GM12878 (cell line): Measurements from ENCODE around the gene VDR. TPM values are rescaled to one million over a fixed set of nuclear protein-coding genes. Genes with fewer than 3 reads are reported as not detected.

Experiments
- ATAC-seq: fragments of 200-7000 bp; cut with Tn5 transposase; 3 replicates; pipeline ENCODE4 v1.9.1; 2020; ENCODE audit warnings: mild to moderate bottlenecking, moderate library complexity
- BruUV-seq: library from RNA; stranded (reverse); fragments of 400-500 nt; replicated peaks from 2 replicates; lab custom pipeline; 2021; lab: Mats Ljungman, UMichigan
- CTCF ChIA-PET: fragments of 300-600 bp; sonication (Branson Sonifier 250); formaldehyde crosslinking; extraction: SDS; loops from one replicate; lab custom pipeline; 2021; ENCODE audit warnings: inconsistent platforms; lab: Yijun Ruan, JAX
- POLR2A ChIA-PET: fragments of 350-600 bp; formaldehyde crosslinking; extraction: SDS; loops from one replicate; lab custom pipeline; 2021; ENCODE audit warnings: inconsistent platforms; lab: Charles Lee
- RAD21 ChIA-PET: fragments of 300-600 bp; sonication (Branson Sonifier 250); formaldehyde crosslinking; loops from one replicate; lab custom pipeline; 2023; ENCODE audit warnings: antibody characterized with exemption; ENCODE audit not compliant: unreplicated experiment; lab: Charles Lee
- SMC1A ChIA-PET: fragments of 300-600 bp; sonication (Branson Sonifier 250); formaldehyde crosslinking; loops from one replicate; lab custom pipeline; 2023; ENCODE audit not compliant: unreplicated experiment, uncharacterized antibody; lab: Charles Lee
- DNase-seq: peaks from one replicate; pipeline ENCODE4 v3.0.0-alpha.2; 2011; ENCODE audit warnings: low read depth, low spot score
- FAIRE-seq: peaks from 3 replicates; lab custom pipeline; 2011; peaks lifted over from hg19 to GRCh38; lab: Jason Lieb, UNC
- H2AFZ ChIP-seq: 2 replicates; pipeline ENCODE4 v1.6.0; 2011; ENCODE audit warnings: low read depth, low read length, control low read depth; ENCODE audit not compliant: control insufficient read depth
- H3K27ac ChIP-seq: 2 replicates; pipeline ENCODE4 v1.5.1; 2011; ENCODE audit warnings: control low read depth; ENCODE audit not compliant: control insufficient read depth, insufficient read depth
- H3K27me3 ChIP-seq, 2 experiments: replicated peaks in 1 of 2; 2 replicates each; pipeline versions ENCODE4 v1.6.0 to v1.6.1; 2011; ENCODE audit warnings: low read length in 1 of 2; ENCODE audit not compliant: control insufficient read depth in 2 of 2, insufficient read depth in 2 of 2
- H3K36me3 ChIP-seq, 2 experiments: 2 replicates each; pipeline ENCODE4 v1.5.1; 2011; ENCODE audit warnings: low read length in 1 of 2; ENCODE audit not compliant: control insufficient read depth in 2 of 2, insufficient read depth in 2 of 2
- H3K4me1 ChIP-seq: 2 replicates; pipeline ENCODE4 v1.6.1; 2011; ENCODE audit warnings: mild to moderate bottlenecking, low read length, moderate library complexity, mixed read lengths; ENCODE audit not compliant: control insufficient read depth, insufficient read depth
- H3K4me2 ChIP-seq: 2 replicates; pipeline ENCODE4 v1.6.0; 2011; ENCODE audit warnings: control low read depth; ENCODE audit not compliant: control insufficient read depth, insufficient read depth
- H3K4me3 ChIP-seq: fragments of 200-600 bp; sonication (generic); 2 replicates; pipeline ENCODE4 v1.5.1; 2016
- H3K79me2 ChIP-seq: 2 replicates; pipeline ENCODE4 v1.6.0; 2011; ENCODE audit warnings: low read length; ENCODE audit not compliant: control insufficient read depth, insufficient read depth
- H3K9ac ChIP-seq: 2 replicates; pipeline ENCODE4 v1.8.0; 2011; ENCODE audit warnings: low read length, control low read depth, mixed read lengths; ENCODE audit not compliant: control insufficient read depth, insufficient read depth
- H3K9me3 ChIP-seq: replicated peaks from 3 replicates; pipeline ENCODE4 v1.5.1; 2011; ENCODE audit warnings: mild to moderate bottlenecking, low read length; ENCODE audit not compliant: control insufficient read depth, insufficient read depth
- H4K20me1 ChIP-seq: 2 replicates; pipeline ENCODE4 v1.6.0; 2011; ENCODE audit not compliant: control insufficient read depth, insufficient read depth
- BCL11A ChIP-seq: IDR thresholded peaks from 2 replicates; pipeline ENCODE4 v1.6.1; 2011; ENCODE audit warnings: low read depth, low read length
- DPF2 ChIP-seq: fragments of 450-650 bp; IDR thresholded peaks from 2 replicates; pipeline ENCODE4 v1.6.1; 2017; ENCODE audit warnings: mild to moderate bottlenecking
- IRF4 ChIP-seq: IDR thresholded peaks from 2 replicates; pipeline ENCODE4 v1.6.1; 2011; ENCODE audit warnings: low read depth, low read length
- MTA3 ChIP-seq: IDR thresholded peaks from 2 replicates; pipeline ENCODE4 v1.6.1; 2012; ENCODE audit warnings: low read length, inconsistent platforms, borderline replicate concordance
- NR2F1 ChIP-seq: fragments of 450-650 bp; conservative IDR thresholded peaks from 2 replicates; pipeline ENCODE4 v1.6.1; 2017; ENCODE audit warnings: mild to moderate bottlenecking
- POU2F2 ChIP-seq: IDR thresholded peaks from 3 replicates; pipeline ENCODE4 v1.6.1; 2011; ENCODE audit warnings: low read depth, mild to moderate bottlenecking, low read length, borderline replicate concordance
- RAD21 ChIP-seq: IDR thresholded peaks from 2 replicates; pipeline ENCODE4 v1.6.1; 2011; ENCODE audit warnings: mild to moderate bottlenecking, low read depth, low read length, moderate library complexity; ENCODE audit not compliant: insufficient read depth
- RAD51 ChIP-seq: fragments of 450-650 bp; IDR thresholded peaks from 2 replicates; pipeline ENCODE4 v1.6.1; 2016; ENCODE audit warnings: moderate library complexity, mild to moderate bottlenecking, inconsistent platforms
- WGBS: methylation state at CpG from one replicate; pipeline ENCODE4 v1.1.6; 2016; ENCODE audit warnings: low lambda C conversion rate; ENCODE audit not compliant: insufficient replicate concordance, insufficient coverage; ENCODE audit errors: missing lambda C conversion rate; 5-methylcytosine and 5-hydroxymethylcytosine counted together
- in situ Hi-C: fragments of 300-500 bp; cut with MboI; formaldehyde crosslinking; loops from 9 replicates; pipeline ENCODE4 v1.14.3; 2018; ENCODE audit warnings: mixed read lengths
- intact Hi-C: fragments of 100-400 bp; cut with micrococcal nuclease; formaldehyde crosslinking; loops from one replicate; pipeline ENCODE4 v1.14.2; 2022; ENCODE audit not compliant: unreplicated experiment
- polyA plus RNA-seq, 11 experiments: library from polyadenylated mRNA; depleted of rRNA in 4 of 11; unstranded in 6 of 11; stranded (reverse) in 5 of 11; fragments of >200 nt; fragmentation: Nextera tagmentation in 4 of 11; fragmentation: Illumina TruSeq in 1 of 11; extraction: Ambion mirVana in 4 of 11; extraction: Trizol in 1 of 11; gene quantifications; 1 replicate in 1 of 11; 2 replicates in 10 of 11; pipeline versions ENCODE4 v1.2.1 to v1.2.3, GENCODE V29; 2011 to 2016; ENCODE audit warnings: inconsistent platforms in 2 of 11, missing spikeins in 2 of 11, low read depth in 1 of 11
- total RNA-seq, 4 experiments: library from RNA; depleted of rRNA in 3 of 4; stranded (reverse); fragments of >200 nt in 3 of 4; fragmentation: Illumina TruSeq in 1 of 4; extraction: Trizol in 1 of 4; gene quantifications; 2 replicates each; pipeline versions ENCODE4 v1.2.1 to v1.2.3, GENCODE V29; 2013 to 2021
- TF ChIP-seq, protein P1 (sequence below): IDR thresholded peaks from 2 replicates; pipeline ENCODE4 v1.6.1; 2012; ENCODE audit warnings: low read depth, low read length, improper control_type of control experiment
- TF ChIP-seq, protein P2 (sequence below): fragments of 450-650 bp; IDR thresholded peaks from 2 replicates; pipeline ENCODE4 v1.6.1; 2017; ENCODE audit warnings: antibody characterized with exemption, mild to moderate bottlenecking, moderate library complexity
- TF ChIP-seq, protein P3 (sequence below): fragments of 450-650 bp; IDR thresholded peaks from 2 replicates; pipeline ENCODE4 v1.6.1; 2018; ENCODE audit warnings: mild to moderate bottlenecking, low read depth, moderate library complexity; ENCODE audit not compliant: partially characterized antibody
- TF ChIP-seq, protein P4 (sequence below): fragments of 450-650 bp; IDR thresholded peaks from 2 replicates; pipeline ENCODE4 v1.6.1; 2016; ENCODE audit warnings: mild to moderate bottlenecking
- TF ChIP-seq, protein P5 (sequence below): fragments of 450-650 bp; IDR thresholded peaks from 2 replicates; pipeline ENCODE4 v1.6.1; 2017; ENCODE audit warnings: mild to moderate bottlenecking

Gene VDR
- total and polyA plus RNA-seq, 10 of the 15 experiments (the other 5 are each of a cell fraction or from before 2014, with no cell fraction given) = 0.27 to 7.9 (median 3.0) TPM

DNA sequence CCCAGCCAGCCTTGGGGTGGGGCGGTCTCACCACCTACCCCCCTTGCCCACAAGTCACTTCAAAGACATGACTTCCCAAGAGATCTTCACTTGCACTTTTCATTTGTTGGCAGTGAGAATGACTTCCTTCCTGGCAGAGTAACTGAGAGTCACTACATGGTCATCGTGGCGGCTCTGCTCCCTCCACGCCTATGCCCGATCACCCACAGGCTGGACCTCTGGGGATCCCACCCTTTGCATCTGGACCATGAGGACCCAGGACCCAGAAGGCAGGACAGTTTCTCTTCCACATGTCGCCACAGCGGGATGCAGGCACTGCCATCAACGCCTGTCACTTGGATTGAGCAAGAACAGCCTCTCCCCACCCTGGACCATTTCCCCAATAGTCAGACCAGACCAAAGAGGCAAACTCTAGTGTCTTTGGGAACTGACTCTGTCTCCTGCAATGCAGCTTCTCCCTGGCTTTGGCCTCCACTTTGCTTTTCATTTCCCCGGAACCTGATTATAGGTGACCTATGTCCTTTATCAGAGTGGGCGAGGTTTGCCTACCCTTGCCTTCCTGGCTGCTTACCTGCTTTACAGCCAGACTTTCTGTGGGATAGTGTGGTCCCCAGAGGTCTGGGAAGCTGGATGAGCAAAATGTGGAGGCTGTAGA is 3.6 kb downstream of the VDR start:
- Histone ChIP-seq H3K79me2 (no peaks in the 10 kb centered on the region), H3K4me1 (peaks cover 30% of the 10 kb centered on the region), H3K9me3 (no peaks in the 10 kb centered on the region), H3K36me3 (no peaks in the 10 kb centered on the region), H3K4me2 (no peak overlapping the region), H2AFZ (no peak overlapping the region), H4K20me1 (no peaks in the 10 kb centered on the region), H3K9ac (no peak overlapping the region), H3K27me3 (peaks cover 4 to 5% of the 10 kb centered on the region in 2 experiments; a peak in 1 of 4 replicates), H3K27ac (no peak overlapping the region), H3K4me3 (no peak overlapping the region)
- BruUV-seq = no TSS peak
- intact Hi-C loops = loop anchor here (5.0 kb wide), 1 partner anchor 46 kb away; no protein-coding TSS in a partner anchor
- in situ Hi-C loops = no loop called here
- RAD21 ChIA-PET = interaction anchor here (2.1 to 4.3 kb wide), 2 partner anchors 16 to 33 kb away, joined by 10 to 28 read pairs; no protein-coding TSS in a partner anchor
- DNase-seq (no peak), FAIRE-seq (no peak), ATAC-seq (no peak)
- WGBS = 84% methylated on average over 10 of the region's 10 CpGs
- POLR2A ChIA-PET = interaction anchor here (1.0 to 1.4 kb wide), 2 partner anchors 14 to 21 kb away, joined by 3 read pairs; no protein-coding TSS in a partner anchor
- SMC1A ChIA-PET = interaction anchor here (1.4 to 3.9 kb wide), 3 partner anchors 11 to 21 kb away, joined by 3 to 21 read pairs (median 17); no protein-coding TSS in a partner anchor
- CTCF ChIA-PET = interaction anchor here (1.1 to 4.4 kb wide), 12 partner anchors 11 to 65 kb away, joined by 3 to 28 read pairs (median 9); partner anchors contain the start of gene TMEM106C
- TF ChIP-seq, protein P1, sequence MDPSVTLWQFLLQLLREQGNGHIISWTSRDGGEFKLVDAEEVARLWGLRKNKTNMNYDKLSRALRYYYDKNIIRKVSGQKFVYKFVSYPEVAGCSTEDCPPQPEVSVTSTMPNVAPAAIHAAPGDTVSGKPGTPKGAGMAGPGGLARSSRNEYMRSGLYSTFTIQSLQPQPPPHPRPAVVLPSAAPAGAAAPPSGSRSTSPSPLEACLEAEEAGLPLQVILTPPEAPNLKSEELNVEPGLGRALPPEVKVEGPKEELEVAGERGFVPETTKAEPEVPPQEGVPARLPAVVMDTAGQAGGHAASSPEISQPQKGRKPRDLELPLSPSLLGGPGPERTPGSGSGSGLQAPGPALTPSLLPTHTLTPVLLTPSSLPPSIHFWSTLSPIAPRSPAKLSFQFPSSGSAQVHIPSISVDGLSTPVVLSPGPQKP = no peak
- TF ChIP-seq, protein P2, sequence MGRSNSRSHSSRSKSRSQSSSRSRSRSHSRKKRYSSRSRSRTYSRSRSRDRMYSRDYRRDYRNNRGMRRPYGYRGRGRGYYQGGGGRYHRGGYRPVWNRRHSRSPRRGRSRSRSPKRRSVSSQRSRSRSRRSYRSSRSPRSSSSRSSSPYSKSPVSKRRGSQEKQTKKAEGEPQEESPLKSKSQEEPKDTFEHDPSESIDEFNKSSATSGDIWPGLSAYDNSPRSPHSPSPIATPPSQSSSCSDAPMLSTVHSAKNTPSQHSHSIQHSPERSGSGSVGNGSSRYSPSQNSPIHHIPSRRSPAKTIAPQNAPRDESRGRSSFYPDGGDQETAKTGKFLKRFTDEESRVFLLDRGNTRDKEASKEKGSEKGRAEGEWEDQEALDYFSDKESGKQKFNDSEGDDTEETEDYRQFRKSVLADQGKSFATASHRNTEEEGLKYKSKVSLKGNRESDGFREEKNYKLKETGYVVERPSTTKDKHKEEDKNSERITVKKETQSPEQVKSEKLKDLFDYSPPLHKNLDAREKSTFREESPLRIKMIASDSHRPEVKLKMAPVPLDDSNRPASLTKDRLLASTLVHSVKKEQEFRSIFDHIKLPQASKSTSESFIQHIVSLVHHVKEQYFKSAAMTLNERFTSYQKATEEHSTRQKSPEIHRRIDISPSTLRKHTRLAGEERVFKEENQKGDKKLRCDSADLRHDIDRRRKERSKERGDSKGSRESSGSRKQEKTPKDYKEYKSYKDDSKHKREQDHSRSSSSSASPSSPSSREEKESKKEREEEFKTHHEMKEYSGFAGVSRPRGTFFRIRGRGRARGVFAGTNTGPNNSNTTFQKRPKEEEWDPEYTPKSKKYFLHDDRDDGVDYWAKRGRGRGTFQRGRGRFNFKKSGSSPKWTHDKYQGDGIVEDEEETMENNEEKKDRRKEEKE = no peak
- TF ChIP-seq RAD51 (no peak), NR2F1 (no peak), BCL11A (no peak), MTA3 (no peak), POU2F2 (no peak), IRF4 (no peak), RAD21 (no peak), DPF2 (no peak)
- TF ChIP-seq, protein P3, sequence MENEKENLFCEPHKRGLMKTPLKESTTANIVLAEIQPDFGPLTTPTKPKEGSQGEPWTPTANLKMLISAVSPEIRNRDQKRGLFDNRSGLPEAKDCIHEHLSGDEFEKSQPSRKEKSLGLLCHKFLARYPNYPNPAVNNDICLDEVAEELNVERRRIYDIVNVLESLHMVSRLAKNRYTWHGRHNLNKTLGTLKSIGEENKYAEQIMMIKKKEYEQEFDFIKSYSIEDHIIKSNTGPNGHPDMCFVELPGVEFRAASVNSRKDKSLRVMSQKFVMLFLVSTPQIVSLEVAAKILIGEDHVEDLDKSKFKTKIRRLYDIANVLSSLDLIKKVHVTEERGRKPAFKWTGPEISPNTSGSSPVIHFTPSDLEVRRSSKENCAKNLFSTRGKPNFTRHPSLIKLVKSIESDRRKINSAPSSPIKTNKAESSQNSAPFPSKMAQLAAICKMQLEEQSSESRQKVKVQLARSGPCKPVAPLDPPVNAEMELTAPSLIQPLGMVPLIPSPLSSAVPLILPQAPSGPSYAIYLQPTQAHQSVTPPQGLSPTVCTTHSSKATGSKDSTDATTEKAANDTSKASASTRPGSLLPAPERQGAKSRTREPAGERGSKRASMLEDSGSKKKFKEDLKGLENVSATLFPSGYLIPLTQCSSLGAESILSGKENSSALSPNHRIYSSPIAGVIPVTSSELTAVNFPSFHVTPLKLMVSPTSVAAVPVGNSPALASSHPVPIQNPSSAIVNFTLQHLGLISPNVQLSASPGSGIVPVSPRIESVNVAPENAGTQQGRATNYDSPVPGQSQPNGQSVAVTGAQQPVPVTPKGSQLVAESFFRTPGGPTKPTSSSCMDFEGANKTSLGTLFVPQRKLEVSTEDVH = no peak
- TF ChIP-seq, protein P4, sequence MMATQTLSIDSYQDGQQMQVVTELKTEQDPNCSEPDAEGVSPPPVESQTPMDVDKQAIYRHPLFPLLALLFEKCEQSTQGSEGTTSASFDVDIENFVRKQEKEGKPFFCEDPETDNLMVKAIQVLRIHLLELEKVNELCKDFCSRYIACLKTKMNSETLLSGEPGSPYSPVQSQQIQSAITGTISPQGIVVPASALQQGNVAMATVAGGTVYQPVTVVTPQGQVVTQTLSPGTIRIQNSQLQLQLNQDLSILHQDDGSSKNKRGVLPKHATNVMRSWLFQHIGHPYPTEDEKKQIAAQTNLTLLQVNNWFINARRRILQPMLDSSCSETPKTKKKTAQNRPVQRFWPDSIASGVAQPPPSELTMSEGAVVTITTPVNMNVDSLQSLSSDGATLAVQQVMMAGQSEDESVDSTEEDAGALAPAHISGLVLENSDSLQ = no peak
- TF ChIP-seq, protein P5, sequence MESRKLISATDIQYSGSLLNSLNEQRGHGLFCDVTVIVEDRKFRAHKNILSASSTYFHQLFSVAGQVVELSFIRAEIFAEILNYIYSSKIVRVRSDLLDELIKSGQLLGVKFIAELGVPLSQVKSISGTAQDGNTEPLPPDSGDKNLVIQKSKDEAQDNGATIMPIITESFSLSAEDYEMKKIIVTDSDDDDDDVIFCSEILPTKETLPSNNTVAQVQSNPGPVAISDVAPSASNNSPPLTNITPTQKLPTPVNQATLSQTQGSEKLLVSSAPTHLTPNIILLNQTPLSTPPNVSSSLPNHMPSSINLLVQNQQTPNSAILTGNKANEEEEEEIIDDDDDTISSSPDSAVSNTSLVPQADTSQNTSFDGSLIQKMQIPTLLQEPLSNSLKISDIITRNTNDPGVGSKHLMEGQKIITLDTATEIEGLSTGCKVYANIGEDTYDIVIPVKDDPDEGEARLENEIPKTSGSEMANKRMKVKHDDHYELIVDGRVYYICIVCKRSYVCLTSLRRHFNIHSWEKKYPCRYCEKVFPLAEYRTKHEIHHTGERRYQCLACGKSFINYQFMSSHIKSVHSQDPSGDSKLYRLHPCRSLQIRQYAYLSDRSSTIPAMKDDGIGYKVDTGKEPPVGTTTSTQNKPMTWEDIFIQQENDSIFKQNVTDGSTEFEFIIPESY = no peak
